ENCODE measurements around the gene MAP4K5. TPM values are rescaled to one million over a fixed set of nuclear protein-coding genes. Genes with fewer than 3 reads are reported as not detected.

Gene MAP4K5
- total and polyA plus RNA-seq, 4 donors = 7.7 to 47.1 (median 19.3) TPM

DNA sequence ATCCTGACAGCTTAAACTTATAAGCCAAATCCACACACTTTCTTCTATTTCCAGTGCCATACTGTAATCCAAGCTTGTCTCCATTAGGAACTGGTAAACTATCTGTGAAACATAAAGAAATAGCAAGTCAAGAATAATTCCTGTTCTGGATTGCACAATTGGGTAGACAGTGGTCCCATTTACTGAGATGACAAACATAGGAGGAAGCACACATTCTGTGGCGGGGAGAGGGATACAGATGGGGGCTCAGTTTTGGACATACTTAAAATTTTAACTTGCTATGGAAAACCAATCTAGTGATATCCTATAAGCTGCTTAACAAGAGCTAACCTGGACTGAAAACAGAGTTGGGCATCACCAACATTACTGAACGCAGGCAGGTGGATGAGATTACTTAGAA lies 16.3 kb downstream of the MAP4K5 start:
- Histone ChIP-seq H3K27me3 (ENCODE audit: control insufficient read depth in 4 of 4, insufficient read depth in 4 of 4, low read length in 3 of 4) (no peaks in the 10 kb centered on the region), H3K9me3 (ENCODE audit: control insufficient read depth in 4 of 4, low read length in 3 of 4) (no peaks in the 10 kb centered on the region), H3K4me1 (ENCODE audit: control insufficient read depth in 4 of 4, insufficient read depth in 4 of 4, low read length in 3 of 4) (no peaks in the 10 kb centered on the region), H3K36me3 (ENCODE audit: control insufficient read depth in 4 of 4, insufficient read depth in 3 of 4, low read depth in 1 of 4, low read length in 3 of 4) (peaks cover 0 to 3% (median 0%) of the 10 kb centered on the region in 4 donors), H3K9ac (ENCODE audit: low read depth in 1 of 2, low read length in 2 of 2) (no peak overlapping the region), H3K27ac (ENCODE audit: low read depth in 1 of 2, low read length in 2 of 2) (no peak overlapping the region), H3K4me3 (ENCODE audit: low read depth in 1 of 3, low read length in 3 of 3) (no peak overlapping the region)
- 96% methylated on average over 2 of the region's 2 CpGs for WGBS
- DNase-seq (ENCODE audit: low spot score) = no peak
- TF ChIP-seq RXRA (IDR thresholded peaks at IDR 0.05) (no peak), RAD21 (IDR thresholded peaks at IDR 0.05) (no peak), GABPA (IDR thresholded peaks at IDR 0.05 in 1 of 2, conservative IDR thresholded peaks at IDR 0.05 in 1 of 2) (no peak)
- TF ChIP-seq, protein P1, sequence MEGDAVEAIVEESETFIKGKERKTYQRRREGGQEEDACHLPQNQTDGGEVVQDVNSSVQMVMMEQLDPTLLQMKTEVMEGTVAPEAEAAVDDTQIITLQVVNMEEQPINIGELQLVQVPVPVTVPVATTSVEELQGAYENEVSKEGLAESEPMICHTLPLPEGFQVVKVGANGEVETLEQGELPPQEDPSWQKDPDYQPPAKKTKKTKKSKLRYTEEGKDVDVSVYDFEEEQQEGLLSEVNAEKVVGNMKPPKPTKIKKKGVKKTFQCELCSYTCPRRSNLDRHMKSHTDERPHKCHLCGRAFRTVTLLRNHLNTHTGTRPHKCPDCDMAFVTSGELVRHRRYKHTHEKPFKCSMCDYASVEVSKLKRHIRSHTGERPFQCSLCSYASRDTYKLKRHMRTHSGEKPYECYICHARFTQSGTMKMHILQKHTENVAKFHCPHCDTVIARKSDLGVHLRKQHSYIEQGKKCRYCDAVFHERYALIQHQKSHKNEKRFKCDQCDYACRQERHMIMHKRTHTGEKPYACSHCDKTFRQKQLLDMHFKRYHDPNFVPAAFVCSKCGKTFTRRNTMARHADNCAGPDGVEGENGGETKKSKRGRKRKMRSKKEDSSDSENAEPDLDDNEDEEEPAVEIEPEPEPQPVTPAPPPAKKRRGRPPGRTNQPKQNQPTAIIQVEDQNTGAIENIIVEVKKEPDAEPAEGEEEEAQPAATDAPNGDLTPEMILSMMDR (IDR thresholded peaks at IDR 0.05; ENCODE audit: low read depth, low read length, missing input control) = no peak
- TF ChIP-seq, protein P2, sequence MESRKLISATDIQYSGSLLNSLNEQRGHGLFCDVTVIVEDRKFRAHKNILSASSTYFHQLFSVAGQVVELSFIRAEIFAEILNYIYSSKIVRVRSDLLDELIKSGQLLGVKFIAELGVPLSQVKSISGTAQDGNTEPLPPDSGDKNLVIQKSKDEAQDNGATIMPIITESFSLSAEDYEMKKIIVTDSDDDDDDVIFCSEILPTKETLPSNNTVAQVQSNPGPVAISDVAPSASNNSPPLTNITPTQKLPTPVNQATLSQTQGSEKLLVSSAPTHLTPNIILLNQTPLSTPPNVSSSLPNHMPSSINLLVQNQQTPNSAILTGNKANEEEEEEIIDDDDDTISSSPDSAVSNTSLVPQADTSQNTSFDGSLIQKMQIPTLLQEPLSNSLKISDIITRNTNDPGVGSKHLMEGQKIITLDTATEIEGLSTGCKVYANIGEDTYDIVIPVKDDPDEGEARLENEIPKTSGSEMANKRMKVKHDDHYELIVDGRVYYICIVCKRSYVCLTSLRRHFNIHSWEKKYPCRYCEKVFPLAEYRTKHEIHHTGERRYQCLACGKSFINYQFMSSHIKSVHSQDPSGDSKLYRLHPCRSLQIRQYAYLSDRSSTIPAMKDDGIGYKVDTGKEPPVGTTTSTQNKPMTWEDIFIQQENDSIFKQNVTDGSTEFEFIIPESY (IDR thresholded peaks at IDR 0.05) = no peak

DNA sequence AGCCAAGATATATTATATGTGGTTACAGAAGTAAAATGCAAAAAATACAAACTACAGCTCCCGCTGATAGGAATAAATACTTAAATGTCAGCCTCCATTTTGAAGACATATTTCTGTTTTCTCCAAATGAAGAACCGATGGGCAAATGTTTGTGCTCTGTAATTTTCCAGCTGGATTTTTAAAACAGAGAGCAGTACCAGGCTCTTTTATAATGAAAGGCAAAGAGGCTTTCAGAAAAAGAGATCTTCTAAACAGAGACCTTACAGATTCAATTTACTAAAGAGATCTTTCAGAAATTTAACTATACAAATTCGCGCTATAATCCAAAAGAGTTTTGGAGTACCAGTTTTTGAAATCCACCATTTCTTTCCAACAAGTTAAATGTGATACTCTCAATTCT lies 19.9 kb downstream of the MAP4K5 start:
- WGBS = 97% methylated on average over 4 of the region's 4 CpGs
- no peak for TF ChIP-seq TAF1 (conservative IDR thresholded peaks at IDR 0.05)
- no peak for TF ChIP-seq SP1 (IDR thresholded peaks at IDR 0.05)
- TF ChIP-seq, protein P3, sequence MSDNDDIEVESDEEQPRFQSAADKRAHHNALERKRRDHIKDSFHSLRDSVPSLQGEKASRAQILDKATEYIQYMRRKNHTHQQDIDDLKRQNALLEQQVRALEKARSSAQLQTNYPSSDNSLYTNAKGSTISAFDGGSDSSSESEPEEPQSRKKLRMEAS (IDR thresholded peaks at IDR 0.05) = no peak
- TF ChIP-seq FOXA1 (IDR thresholded peaks at IDR 0.05) = no peak
- no peak for TF ChIP-seq JUND (IDR thresholded peaks at IDR 0.05)
- TF ChIP-seq EGR1 (IDR thresholded peaks at IDR 0.05; ENCODE audit: low read depth in 2 of 2) = no peak
- TF ChIP-seq HNF4A (conservative IDR thresholded peaks at IDR 0.05) = no peak
- TF ChIP-seq, protein P4, sequence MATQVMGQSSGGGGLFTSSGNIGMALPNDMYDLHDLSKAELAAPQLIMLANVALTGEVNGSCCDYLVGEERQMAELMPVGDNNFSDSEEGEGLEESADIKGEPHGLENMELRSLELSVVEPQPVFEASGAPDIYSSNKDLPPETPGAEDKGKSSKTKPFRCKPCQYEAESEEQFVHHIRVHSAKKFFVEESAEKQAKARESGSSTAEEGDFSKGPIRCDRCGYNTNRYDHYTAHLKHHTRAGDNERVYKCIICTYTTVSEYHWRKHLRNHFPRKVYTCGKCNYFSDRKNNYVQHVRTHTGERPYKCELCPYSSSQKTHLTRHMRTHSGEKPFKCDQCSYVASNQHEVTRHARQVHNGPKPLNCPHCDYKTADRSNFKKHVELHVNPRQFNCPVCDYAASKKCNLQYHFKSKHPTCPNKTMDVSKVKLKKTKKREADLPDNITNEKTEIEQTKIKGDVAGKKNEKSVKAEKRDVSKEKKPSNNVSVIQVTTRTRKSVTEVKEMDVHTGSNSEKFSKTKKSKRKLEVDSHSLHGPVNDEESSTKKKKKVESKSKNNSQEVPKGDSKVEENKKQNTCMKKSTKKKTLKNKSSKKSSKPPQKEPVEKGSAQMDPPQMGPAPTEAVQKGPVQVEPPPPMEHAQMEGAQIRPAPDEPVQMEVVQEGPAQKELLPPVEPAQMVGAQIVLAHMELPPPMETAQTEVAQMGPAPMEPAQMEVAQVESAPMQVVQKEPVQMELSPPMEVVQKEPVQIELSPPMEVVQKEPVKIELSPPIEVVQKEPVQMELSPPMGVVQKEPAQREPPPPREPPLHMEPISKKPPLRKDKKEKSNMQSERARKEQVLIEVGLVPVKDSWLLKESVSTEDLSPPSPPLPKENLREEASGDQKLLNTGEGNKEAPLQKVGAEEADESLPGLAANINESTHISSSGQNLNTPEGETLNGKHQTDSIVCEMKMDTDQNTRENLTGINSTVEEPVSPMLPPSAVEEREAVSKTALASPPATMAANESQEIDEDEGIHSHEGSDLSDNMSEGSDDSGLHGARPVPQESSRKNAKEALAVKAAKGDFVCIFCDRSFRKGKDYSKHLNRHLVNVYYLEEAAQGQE (IDR thresholded peaks at IDR 0.05) = no peak
- TF ChIP-seq, protein P5, sequence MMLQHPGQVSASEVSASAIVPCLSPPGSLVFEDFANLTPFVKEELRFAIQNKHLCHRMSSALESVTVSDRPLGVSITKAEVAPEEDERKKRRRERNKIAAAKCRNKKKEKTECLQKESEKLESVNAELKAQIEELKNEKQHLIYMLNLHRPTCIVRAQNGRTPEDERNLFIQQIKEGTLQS (IDR thresholded peaks at IDR 0.05) = no peak
- no peak for TF ChIP-seq FOXA2 (IDR thresholded peaks at IDR 0.05)
- TF ChIP-seq, protein P2 (IDR thresholded peaks at IDR 0.05) = no peak
- no peak for TF ChIP-seq HNF4G (IDR thresholded peaks at IDR 0.05)
- no peak for TF ChIP-seq YY1 (IDR thresholded peaks at IDR 0.05)
- TF ChIP-seq NR2F2 (IDR thresholded peaks at IDR 0.05) = no peak
- no peak for TF ChIP-seq RXRA (IDR thresholded peaks at IDR 0.05)
- TF ChIP-seq, protein P1 (IDR thresholded peaks at IDR 0.05; ENCODE audit: low read depth, low read length, missing input control) = no peak
- no peak for TF ChIP-seq GABPA (IDR thresholded peaks at IDR 0.05 in 1 of 2, conservative IDR thresholded peaks at IDR 0.05 in 1 of 2)
- TF ChIP-seq RAD21 (IDR thresholded peaks at IDR 0.05) = no peak
- no peaks in the 10 kb centered on the region for H3K36me3 ChIP-seq (ENCODE audit: control insufficient read depth in 4 of 4, insufficient read depth in 3 of 4, low read depth in 1 of 4, low read length in 3 of 4)
- no peaks in the 10 kb centered on the region for H3K9me3 ChIP-seq (ENCODE audit: control insufficient read depth in 4 of 4, low read length in 3 of 4)
- no peaks in the 10 kb centered on the region for H3K4me1 ChIP-seq (ENCODE audit: control insufficient read depth in 4 of 4, insufficient read depth in 4 of 4, low read length in 3 of 4)
- no peak overlapping the region for H3K27ac ChIP-seq (ENCODE audit: low read depth in 1 of 2, low read length in 2 of 2)
- no peaks in the 10 kb centered on the region for H3K27me3 ChIP-seq (ENCODE audit: control insufficient read depth in 4 of 4, insufficient read depth in 4 of 4, low read length in 3 of 4)
- H3K9ac ChIP-seq (ENCODE audit: low read depth in 1 of 2, low read length in 2 of 2) = no peak overlapping the region
- no peak for DNase-seq (ENCODE audit: low spot score)
- no peak overlapping the region for H3K4me3 ChIP-seq (ENCODE audit: low read depth in 1 of 3, low read length in 3 of 3)

Measured in liver (tissue), 9 donors.